ENCODE results near the gene CFAP77. TPM values are rescaled to one million over a fixed set of nuclear protein-coding genes. Genes with fewer than 3 reads are reported as not detected.
A peak's percentile ranks its signal among the peaks of the same experiment; 100 is the strongest.

The CFAP77 gene
- total and polyA plus RNA-seq, 2 of the 8 experiments (the other 6 are each of a cell fraction or from before 2014, with no cell fraction given) = 0.63 to 0.97 TPM

DNA sequence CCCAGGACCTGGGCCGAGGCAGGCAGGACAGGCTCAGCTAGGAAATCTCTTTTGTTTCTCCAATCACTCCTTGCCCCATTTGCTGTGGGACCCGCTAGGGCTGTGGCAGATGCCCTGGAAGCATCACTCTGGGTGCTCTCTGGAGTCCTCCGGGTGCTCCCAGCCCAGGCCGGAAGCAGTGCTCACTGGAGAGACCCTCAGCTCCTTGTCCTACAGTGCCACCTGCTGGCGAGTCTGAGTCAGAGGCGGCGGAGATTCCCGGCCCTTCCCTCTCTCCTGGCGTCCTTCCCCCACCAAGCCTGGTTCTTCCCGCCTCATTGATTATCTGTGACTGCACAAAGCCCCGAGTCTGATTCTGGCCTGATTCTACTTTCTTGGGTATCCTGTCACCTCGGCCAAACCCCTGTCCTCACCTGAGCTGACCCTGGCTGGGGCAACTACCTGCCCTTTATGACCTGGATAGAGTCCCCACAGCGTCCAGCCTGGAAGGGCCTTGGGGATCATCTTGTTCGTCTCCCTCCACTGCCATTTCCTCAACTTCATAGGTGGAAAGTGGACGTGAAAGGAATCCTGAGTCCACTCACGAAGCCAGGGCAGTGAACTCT lies 165.1 kb downstream of the CFAP77 start (continued):
- TF ChIP-seq NANOG (IDR thresholded peaks at IDR 0.05; ENCODE audit: insufficient read depth, low read depth, low read length, poor library complexity, severe bottlenecking) = no peak
- no peak for TF ChIP-seq USF2 (IDR thresholded peaks at IDR 0.05; ENCODE audit: low read length)
- TF ChIP-seq MAFK (IDR thresholded peaks at IDR 0.05; ENCODE audit: low read depth, low read length) = no peak
- TF ChIP-seq YY1 (IDR thresholded peaks at IDR 0.05; ENCODE audit: low read depth, low read length) = no peak
- no peak for TF ChIP-seq BACH1 (IDR thresholded peaks at IDR 0.05; ENCODE audit: low read length)
- no peak for TF ChIP-seq TCF12 (IDR thresholded peaks at IDR 0.05; ENCODE audit: low read depth, low read length)
- TF ChIP-seq RAD21 (IDR thresholded peaks at IDR 0.05 in 1 of 2, conservative IDR thresholded peaks at IDR 0.05 in 1 of 2; ENCODE audit: low read depth in 2 of 2, low read length in 2 of 2) = peak; percentile 99
- TF ChIP-seq TBP (IDR thresholded peaks at IDR 0.05; ENCODE audit: low read depth, low read length) = no peak
- peak; percentile 20; the same call in 1 of the 2 replicates for TF ChIP-seq CHD2 (IDR thresholded peaks at IDR 0.05; ENCODE audit: low read length)
- peak; percentile 76; the same call in 1 of the 2 replicates for TF ChIP-seq GABPA (IDR thresholded peaks at IDR 0.05; ENCODE audit: borderline replicate concordance, insufficient read depth, low read length)
- TF ChIP-seq, protein P1, sequence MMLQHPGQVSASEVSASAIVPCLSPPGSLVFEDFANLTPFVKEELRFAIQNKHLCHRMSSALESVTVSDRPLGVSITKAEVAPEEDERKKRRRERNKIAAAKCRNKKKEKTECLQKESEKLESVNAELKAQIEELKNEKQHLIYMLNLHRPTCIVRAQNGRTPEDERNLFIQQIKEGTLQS (IDR thresholded peaks at IDR 0.05; ENCODE audit: insufficient read depth, low read depth, low read length) = no peak

All from H1 (cell line).